ES-I3 (cell line): ENCODE measurements around the gene CCDC194.

Experiments
- H3K36me3 ChIP-seq: 2 replicates; pipeline ENCODE4 v1.6.1; 2013; ENCODE audit warnings: mild to moderate bottlenecking, low read length, control low read depth, moderate library complexity; ENCODE audit not compliant: insufficient read depth
- H3K4me1 ChIP-seq: 2 replicates; pipeline ENCODE4 v1.6.1; 2013; ENCODE audit warnings: mild to moderate bottlenecking, control low read depth, low read length; ENCODE audit not compliant: insufficient read depth
- H3K9ac ChIP-seq: 2 replicates; pipeline ENCODE4 v1.6.1; 2013; ENCODE audit warnings: low read depth, mild to moderate bottlenecking, low read length, moderate library complexity
- H3K9me3 ChIP-seq: 2 replicates; pipeline ENCODE4 v1.6.1; 2013; ENCODE audit warnings: mild to moderate bottlenecking, low read length, moderate library complexity; ENCODE audit not compliant: control insufficient read depth, insufficient read depth

The CCDC194 gene

DNA sequence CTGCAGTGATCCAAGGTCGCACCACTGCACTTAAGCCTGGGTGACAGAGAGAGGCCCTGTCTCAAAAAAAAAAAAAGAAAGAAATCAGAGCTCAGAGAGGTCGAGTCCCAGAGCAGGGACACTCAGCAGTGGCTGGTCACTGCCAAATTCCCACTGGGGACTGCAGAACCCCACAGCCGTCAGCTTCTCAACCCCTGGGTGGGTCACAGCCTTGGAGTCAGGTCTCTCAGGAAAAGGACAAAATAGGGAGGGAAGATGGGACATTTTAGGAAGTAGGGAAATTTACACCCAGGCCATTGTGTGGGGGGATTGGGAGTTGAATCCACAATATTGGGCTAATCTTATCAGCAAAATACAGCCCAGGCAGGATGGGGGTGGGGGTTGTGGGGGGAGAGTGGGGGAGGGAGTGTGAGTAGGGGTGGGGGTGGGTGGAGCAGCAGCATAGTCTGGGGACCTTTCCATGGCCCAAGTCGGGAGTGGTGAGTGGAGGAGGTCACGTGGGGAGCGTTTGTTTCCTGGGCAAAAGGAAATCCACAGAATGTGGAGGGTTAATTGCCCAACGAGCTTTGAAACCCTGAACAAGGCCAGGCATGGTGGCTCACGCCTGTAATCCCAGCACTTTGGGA, 5.0 kb upstream of the CCDC194 start:
- no peaks in the 10 kb centered on the region for H3K9me3 ChIP-seq
- no peaks in the 10 kb centered on the region; the same call in 1 of the 2 replicates for H3K36me3 ChIP-seq
- H3K9ac ChIP-seq = no peak overlapping the region
- H3K4me1 ChIP-seq = no peaks in the 10 kb centered on the region

DNA sequence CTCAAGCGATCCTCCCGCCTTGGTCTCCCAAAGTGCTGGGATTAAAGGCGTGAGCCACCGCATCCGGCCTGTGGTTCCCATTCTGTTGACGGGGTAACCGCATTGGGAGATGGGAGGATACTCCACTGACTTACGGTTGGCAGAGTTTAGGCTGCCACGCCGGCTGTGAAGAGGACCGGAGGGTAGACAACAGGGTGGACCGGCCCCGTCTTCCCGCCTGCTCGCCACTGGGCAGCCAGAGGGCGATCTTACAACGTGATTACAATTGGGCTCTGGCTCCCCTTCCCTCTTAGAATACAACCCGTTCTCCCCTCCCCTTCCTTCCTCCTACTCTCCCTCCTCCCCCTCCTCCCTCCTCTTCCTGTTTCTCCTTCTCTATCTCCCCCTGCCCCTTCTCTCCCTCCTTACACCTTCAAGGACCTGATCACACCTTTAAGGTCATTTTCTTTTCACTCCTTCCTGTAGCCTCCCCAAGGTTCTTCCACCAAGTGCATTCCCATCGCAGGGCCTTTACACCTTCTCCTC, 957 bp upstream of the CCDC194 start:
- Histone ChIP-seq H3K4me1 (no peaks in the 10 kb centered on the region; the same call in 1 of the 2 replicates), H3K9me3 (no peaks in the 10 kb centered on the region), H3K36me3 (no peaks in the 10 kb centered on the region; the same call in 1 of the 2 replicates), H3K9ac (no peak overlapping the region)

DNA sequence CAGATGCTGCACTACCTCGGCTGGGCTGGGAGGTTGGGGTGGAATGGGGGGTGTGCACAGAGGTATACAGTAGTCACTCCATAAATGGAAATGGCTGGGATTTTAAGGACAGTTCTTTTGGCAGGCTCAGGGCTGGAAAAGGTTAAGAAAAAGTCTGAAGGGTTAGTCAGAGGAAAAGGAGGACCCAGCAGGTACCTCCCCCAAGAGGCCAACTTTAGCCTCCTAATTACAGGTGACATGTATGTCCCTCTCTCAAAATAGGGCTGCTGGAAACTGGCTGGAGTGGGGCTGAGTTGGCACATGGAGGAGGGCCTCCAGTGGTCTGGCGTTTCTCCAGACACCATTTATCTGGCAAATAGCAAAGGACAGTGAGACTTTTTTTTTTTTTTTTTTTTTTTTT, 994 bp downstream of the CCDC194 start:
- Histone ChIP-seq H3K9ac (no peak overlapping the region), H3K36me3 (no peaks in the 10 kb centered on the region), H3K4me1 (no peaks in the 10 kb centered on the region; the same call in 1 of the 2 replicates), H3K9me3 (no peaks in the 10 kb centered on the region)

DNA sequence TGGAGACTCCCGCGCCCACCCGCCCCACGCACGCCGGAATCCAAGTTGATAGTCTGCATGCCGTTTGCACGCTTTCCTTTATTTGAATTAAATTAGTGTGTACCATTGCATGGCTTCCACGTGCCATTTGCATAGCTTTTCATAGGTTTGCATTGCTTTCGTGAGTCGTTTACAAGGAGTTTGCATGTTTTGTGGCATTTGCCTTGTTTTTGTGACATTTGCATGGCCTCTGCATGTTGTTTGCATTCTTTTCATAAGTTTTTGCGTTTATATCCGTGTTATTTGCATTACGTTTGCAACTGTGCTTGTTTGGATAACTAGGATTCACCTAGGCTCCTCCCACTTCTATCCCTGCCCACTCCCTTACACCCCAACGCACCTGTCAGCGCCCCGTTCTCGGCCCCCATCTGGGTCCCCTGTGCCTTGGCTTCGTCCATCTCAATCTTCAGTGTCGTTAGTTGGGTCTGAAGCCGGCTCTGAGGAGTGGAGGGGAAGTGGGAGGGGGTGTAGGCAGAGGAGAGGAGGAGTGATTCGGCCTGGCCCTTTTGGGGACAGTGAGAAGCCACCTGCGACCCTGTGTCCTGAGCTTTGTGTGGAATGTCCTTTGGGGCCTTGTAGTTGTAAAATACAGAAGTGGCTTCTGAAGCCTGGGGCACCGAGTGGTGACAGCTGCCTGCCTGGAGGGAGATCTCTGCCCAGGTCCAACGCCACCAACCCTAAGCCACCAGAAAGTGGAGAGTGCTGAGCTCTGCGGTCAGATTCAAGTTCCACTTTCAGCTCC, 2.4 kb downstream of the CCDC194 start:
- H3K9me3 ChIP-seq = no peaks in the 10 kb centered on the region
- no peaks in the 10 kb centered on the region; the same call in 1 of the 2 replicates for H3K4me1 ChIP-seq
- peak overlapping the region; percentile 83; the same call in 1 of the 2 replicates for H3K9ac ChIP-seq
- H3K36me3 ChIP-seq = no peaks in the 10 kb centered on the region

DNA sequence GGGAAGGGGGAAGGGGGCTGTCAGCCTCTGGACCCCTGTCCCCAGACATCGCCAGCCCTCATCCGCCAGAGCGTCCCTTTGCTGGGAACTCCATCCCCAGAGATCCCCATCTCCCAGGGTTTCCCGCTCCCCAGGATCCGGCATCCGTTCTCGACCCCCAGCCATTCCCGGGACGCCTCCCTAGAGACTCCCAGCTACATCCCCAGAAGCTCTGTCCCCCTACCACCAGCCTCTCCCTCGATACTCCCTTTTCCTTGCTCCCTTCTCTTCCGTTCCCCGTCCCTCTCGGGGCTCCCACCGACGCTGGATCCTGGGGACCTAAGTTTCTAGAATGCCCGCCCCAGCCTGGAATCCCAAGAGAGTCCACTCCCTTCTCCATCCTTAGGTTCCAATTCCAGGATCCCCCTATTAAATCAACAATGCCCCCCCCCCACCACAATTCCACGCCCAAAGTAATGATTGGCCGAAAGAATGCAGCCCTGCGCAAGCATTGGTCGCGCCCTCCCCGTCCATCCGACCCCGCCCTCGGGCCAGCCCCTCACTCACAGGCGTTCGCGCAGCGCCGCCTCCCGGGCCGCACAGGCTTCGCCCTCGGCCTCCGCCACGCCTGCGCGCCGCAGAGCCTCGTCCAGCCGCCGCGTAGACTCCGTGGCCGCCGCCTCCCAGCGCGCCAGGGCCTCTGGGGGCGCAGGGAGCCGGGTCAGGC, 3.2 kb downstream of the CCDC194 start:
- Histone ChIP-seq H3K4me1 (no peaks in the 10 kb centered on the region; the same call in 1 of the 2 replicates), H3K36me3 (no peaks in the 10 kb centered on the region), H3K9ac (peak overlapping the region; percentile 83; the same call in 1 of the 2 replicates), H3K9me3 (no peaks in the 10 kb centered on the region)

DNA sequence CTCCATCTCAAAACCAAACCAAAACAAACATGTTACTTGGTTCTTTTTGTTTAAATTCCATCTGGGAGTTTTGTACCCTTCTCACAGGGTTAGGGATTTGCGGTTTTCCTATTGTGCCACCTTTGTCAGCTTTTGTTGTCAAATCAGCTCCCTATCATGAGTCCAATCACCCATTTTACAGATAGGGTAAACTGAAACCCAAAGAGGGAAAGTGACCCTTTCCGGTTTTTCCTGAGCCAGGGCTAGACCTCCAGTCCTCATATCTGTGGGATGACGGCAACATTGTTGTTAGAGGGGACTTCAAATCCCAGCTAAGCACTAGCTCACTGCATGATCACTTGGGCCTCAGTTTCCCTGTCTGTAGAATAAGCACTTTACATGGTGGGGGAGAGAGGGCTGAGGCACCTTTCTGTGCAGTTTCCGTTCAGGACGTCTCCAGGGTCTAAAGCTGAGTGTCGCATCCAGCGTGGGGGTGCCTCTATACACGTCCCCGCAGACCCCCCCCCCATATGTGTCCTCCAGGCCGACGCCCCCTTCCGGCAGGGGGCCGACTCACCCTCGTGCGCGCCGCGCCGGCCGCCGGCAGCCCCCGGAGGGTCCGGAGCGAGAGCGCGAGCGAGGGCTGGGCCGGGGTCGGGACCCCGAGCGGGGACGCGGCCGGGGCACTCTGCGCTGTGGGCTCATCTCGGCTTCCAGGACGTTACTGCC, 3.9 kb downstream of the CCDC194 start:
- Histone ChIP-seq H3K36me3 (no peaks in the 10 kb centered on the region), H3K4me1 (no peaks in the 10 kb centered on the region; the same call in 1 of the 2 replicates), H3K9ac (peak overlapping the region; percentile 83; the same call in 1 of the 2 replicates), H3K9me3 (no peaks in the 10 kb centered on the region)

DNA sequence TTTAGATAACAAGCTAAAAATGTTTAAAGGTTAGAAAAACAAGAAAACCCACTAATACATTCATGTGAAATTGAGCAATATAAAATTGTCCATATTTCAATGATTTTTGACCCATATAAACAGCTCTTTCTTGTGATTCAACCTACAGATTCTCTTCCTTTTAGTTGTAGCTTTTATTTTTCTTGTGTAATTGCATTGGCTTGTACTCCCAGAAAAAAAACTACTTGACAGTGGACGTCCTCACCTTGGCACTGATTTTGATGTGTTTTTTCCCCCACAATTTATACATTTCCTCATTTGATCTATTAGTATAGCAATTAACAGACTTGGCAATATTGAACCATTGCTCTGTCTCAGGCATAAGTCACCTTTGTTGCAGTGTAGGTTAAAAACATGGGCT, 4.7 kb downstream of the CCDC194 start:
- no peaks in the 10 kb centered on the region; the same call in 1 of the 2 replicates for H3K4me1 ChIP-seq
- H3K9ac ChIP-seq = no peak overlapping the region
- no peaks in the 10 kb centered on the region for H3K36me3 ChIP-seq
- no peaks in the 10 kb centered on the region for H3K9me3 ChIP-seq

DNA sequence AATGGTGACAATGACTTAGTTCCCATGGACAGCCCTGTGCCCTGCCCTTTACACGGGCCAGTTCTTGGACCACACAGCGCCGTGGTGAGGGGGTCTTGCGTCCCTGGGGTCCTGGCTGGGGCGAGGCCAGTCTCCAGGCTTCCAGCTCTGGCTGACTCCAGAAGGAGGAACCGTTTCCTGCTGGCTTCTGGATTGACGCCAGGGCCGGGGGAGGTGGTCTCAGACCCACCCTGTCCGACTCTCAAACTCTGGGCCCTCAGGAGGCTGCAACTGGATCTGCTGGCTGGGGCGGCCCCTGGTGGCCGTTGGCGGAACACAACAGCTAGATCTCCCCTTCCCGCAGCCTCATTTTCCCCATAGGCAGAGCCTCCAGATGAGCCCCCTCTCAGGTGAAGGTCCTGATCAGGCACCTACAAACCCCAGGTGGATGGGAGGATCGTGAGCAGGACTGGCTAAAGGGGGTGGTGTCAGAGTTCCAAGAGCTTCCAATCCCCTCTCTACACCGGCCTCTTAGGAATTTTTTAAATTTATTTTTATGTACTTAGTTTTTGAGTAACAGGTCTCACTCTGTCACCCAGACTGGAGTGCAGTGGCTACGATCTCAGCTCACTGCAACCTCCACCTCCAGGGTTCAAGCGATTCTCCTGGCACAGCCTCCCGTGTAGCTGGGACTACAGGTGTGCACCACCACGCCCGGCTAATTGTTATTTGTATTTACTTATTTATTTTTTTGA, 8.0 kb downstream of the CCDC194 start:
- Histone ChIP-seq H3K4me1 (peaks cover 6% of the 10 kb centered on the region; the same call in 1 of the 2 replicates), H3K36me3 (no peaks in the 10 kb centered on the region), H3K9ac (no peak overlapping the region), H3K9me3 (no peaks in the 10 kb centered on the region)

DNA sequence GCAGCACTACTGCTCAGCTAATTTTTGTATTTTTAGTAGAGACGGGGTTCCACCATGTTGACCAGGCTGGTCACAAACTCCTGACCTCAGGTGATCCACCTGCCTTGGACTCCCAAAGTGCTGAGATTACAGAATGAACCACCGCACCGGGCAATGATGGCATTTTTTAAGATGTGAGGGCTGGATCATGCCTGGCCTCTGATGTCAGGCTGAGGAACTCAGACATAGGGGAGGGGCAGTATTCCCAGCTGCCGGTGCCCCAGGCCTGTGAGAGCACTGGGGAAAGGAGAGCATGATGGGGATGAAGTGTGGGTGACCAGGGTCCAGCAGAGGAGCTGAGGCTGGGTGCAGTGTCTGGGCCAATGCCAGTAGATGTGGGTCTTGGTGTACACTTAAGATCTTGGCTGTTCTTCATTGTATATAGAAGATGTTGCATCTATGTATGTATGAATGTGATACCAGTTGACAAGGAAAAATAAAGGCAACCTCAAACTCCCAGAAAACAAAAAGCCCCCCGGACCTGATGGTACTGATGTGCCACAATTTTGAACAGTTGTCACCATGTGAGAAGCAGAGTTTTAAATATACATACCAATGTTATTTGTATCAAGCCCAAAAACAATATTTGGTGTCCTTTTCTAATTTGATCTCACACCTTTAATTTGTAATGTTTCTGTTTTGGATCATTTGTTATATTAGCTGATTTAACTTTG, 13.4 kb downstream of the CCDC194 start:
- Histone ChIP-seq H3K4me1 (peaks cover 13% of the 10 kb centered on the region; the same call in 1 of the 2 replicates), H3K9ac (no peak overlapping the region), H3K36me3 (no peaks in the 10 kb centered on the region), H3K9me3 (peaks cover 6% of the 10 kb centered on the region; the same call in 1 of the 2 replicates)

DNA sequence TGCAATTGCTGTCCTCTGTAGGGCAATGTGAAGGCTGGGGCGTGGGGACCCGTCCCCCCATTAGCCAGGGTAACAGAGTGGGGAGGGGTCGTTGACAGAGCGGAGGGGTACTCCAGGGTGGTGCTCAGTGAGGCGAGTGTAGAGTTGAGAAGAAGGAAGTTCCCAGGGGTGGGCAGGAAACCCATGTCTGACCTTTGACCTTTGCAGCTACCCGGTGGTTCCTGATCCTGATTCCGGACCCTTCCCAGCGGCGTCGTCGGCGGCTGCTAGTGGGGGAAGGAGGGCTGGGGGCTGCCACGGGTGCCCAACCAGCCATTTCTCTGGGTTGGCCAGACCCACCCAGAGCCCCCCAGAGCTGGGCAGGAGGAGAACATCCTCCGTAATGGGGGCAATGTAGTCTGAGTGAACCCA, 14.8 kb downstream of the CCDC194 start:
- Histone ChIP-seq H3K9me3 (peaks cover 6% of the 10 kb centered on the region; the same call in 1 of the 2 replicates), H3K4me1 (peaks cover 13% of the 10 kb centered on the region; the same call in 1 of the 2 replicates), H3K9ac (no peak overlapping the region), H3K36me3 (no peaks in the 10 kb centered on the region)

DNA sequence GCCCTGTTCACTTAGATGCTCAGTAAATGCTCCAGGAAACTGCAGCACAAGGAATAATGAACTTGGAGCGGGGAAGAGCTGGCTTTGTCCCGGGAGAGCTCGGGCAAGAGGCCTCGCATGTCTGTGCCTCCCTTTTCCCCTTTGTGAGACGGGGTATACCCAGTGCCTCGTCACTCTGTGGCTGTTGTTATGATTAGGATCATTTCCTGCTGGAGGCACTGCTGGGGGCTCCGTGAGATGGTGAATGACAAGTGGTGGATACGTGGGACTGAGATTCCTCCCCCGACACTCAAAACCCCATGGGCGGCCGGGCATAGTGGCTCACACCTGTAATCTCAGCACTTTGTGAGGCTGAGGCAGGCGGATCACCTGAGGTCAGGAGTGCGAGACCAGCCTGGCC, 15.7 kb downstream of the CCDC194 start:
- H3K36me3 ChIP-seq = no peaks in the 10 kb centered on the region
- H3K4me1 ChIP-seq = peaks cover 13% of the 10 kb centered on the region; the same call in 1 of the 2 replicates
- no peak overlapping the region for H3K9ac ChIP-seq
- H3K9me3 ChIP-seq = peaks cover 6% of the 10 kb centered on the region; the same call in 1 of the 2 replicates

DNA sequence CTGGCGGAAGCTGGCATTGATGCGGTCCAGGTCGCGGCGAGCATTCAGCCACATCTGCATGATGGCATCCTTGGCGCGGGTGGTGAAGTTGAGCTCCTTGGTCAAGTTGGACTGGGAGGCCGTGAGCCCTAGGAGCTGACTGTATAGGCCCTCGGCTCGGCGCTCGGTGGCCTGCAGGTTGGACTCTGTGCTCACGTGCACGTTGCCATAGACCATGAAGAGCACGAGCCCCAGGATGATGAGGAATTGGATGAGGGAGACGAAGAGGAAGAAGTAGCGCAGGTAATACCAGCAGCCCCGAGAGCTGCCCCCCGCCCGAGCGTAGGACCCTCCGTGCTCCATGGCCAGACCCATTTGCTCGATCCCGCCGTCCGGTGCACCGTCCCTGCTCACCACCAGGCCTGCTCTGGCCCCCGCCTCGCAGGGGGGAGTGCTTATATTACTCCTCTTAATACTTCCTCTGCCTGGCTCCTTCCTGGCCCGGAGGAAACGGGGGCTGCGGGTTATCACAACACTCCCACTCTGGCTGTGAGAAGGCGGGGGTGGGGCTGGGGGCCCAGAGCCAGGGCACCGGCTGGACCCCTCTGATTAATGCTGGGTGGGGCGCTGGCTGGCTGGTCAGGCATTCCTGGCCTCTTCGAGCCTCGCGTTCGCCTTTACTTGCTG, 16.9 kb downstream of the CCDC194 start, which contains the start of gene PLVAP:
TSS of gene PLVAP (minus strand) at position 408 of the 666 bp plus-strand sequence. CDS start at position 354, 54 bp downstream.
- peaks cover 6% of the 10 kb centered on the region; the same call in 1 of the 2 replicates for H3K9me3 ChIP-seq
- no peak within 1 kb of the TSS for H3K9ac ChIP-seq
- peaks cover 7% of the 10 kb centered on the region; the same call in 1 of the 2 replicates for H3K4me1 ChIP-seq
- no peaks in the 10 kb centered on the region for H3K36me3 ChIP-seq
